ENCODE results near the gene CCDC149. TPM values are rescaled to one million over a fixed set of nuclear protein-coding genes. Genes with fewer than 3 reads are reported as not detected.

The CCDC149 gene
- total RNA-seq, 2 experiments from 2014 or later = 0.25 to 0.69 TPM

DNA sequence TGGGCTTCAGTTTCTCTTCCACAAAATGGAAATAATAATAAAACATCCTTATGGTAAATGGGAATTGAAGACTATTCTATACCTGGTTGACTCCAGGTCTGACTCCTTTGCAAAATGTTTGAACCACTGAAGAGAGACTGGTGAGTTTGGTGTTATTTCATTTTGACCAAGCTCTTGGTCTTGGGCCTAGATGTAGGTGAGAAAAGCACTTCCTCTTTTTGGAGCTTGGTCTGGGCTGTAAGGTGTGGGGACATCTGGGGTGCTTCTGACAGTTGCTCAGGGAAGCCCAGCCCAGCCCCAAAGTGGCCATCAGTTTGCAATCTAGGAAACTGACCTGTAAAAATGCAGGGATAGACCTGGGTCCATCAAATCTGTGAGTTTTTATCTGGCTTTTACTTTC is 144.2 kb downstream of the CCDC149 start:
- no peak for DNase-seq
- CTCF ChIA-PET = interaction anchor here (0.6 kb wide), 1 partner anchor 25 kb away, joined by 4 read pairs; no protein-coding TSS in a partner anchor
- H3K27me3 ChIP-seq (ENCODE audit: control insufficient read depth in 1 of 2, insufficient read depth in 2 of 2, low read length in 2 of 2) = no peaks in the 10 kb centered on the region
- Mint-ChIP-seq H3K4me3 (no peak overlapping the region), H3K4me1 (ENCODE audit: low read depth) (no peaks in the 10 kb centered on the region), H3K27ac (no peak overlapping the region), H3K9me3 (no peaks in the 10 kb centered on the region), H3K36me3 (ENCODE audit: low read depth) (no peaks in the 10 kb centered on the region), H3K27me3 (peaks cover 6% of the 10 kb centered on the region)
- POLR2A ChIA-PET = no interaction called here
- no peaks in the 10 kb centered on the region for H3K4me1 ChIP-seq (ENCODE audit: insufficient read depth, low read length)
- H3K4me3 ChIP-seq (ENCODE audit: low read length) = no peak overlapping the region
- no peak for ATAC-seq (ENCODE audit: poor library complexity)
- no peak overlapping the region for H3K27ac ChIP-seq (ENCODE audit: low read depth in 1 of 2, low read length in 2 of 2)
- intact Hi-C loops (cut with DNase I, micrococcal nuclease) = no loop called here
- peaks cover 0 to 5% of the 10 kb centered on the region in 2 experiments for H3K9me3 ChIP-seq (ENCODE audit: control insufficient read depth in 1 of 2, insufficient read depth in 1 of 2, low read length in 2 of 2)
- no peak for TF ChIP-seq CTCF (IDR thresholded peaks at IDR 0.05)
- no peaks in the 10 kb centered on the region for H3K36me3 ChIP-seq (ENCODE audit: insufficient read depth, low read length)

DNA sequence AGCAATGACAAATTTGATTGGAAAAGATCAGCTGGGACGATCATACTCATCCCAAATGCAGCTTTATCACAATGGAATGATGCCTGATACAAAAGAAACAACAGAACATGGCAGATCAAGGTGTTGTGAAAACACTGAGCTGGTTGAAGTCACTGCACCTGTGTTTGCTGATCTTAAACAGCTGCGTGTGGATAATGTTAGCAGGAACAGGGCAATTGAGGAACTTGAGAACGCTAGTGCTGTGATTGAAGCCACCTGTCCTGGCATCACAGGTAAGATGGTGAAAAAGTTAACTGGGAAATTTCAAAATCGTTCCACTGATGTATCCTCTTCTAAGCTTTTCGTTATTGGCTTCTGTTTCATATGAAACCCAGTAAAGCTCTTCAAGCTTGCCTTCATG is 144.8 kb downstream of the CCDC149 start:
- Mint-ChIP-seq H3K9me3 (no peaks in the 10 kb centered on the region), H3K4me1 (ENCODE audit: low read depth) (no peaks in the 10 kb centered on the region), H3K27ac (no peak overlapping the region), H3K36me3 (ENCODE audit: low read depth) (no peaks in the 10 kb centered on the region), H3K27me3 (peaks cover 6% of the 10 kb centered on the region), H3K4me3 (no peak overlapping the region)
- no peaks in the 10 kb centered on the region for H3K36me3 ChIP-seq (ENCODE audit: insufficient read depth, low read length)
- no peak overlapping the region for H3K4me3 ChIP-seq (ENCODE audit: low read length)
- ChIA-PET CTCF (interaction anchor here (0.6 kb wide), 1 partner anchor 24 kb away, joined by 4 read pairs; no protein-coding TSS in a partner anchor), POLR2A (no interaction called here)
- peaks cover 0 to 5% of the 10 kb centered on the region in 2 experiments for H3K9me3 ChIP-seq (ENCODE audit: control insufficient read depth in 1 of 2, insufficient read depth in 1 of 2, low read length in 2 of 2)
- H3K27ac ChIP-seq (ENCODE audit: low read depth in 1 of 2, low read length in 2 of 2) = no peak overlapping the region
- ATAC-seq (ENCODE audit: poor library complexity) = no peak
- no peaks in the 10 kb centered on the region for H3K4me1 ChIP-seq (ENCODE audit: insufficient read depth, low read length)
- intact Hi-C loops (cut with DNase I, micrococcal nuclease) = no loop called here
- TF ChIP-seq CTCF (IDR thresholded peaks at IDR 0.05) = no peak
- H3K27me3 ChIP-seq (ENCODE audit: control insufficient read depth in 1 of 2, insufficient read depth in 2 of 2, low read length in 2 of 2) = no peaks in the 10 kb centered on the region
- DNase-seq = no peak

- peaks cover 10% of the 10 kb centered on the region for H3K27me3 Mint-ChIP-seq
- H3K4me3 Mint-ChIP-seq = no peak overlapping the region
- ATAC-seq (ENCODE audit: poor library complexity) (no peak), DNase-seq (no peak)
- Histone ChIP-seq H3K27me3 (ENCODE audit: control insufficient read depth in 1 of 2, insufficient read depth in 2 of 2, low read length in 2 of 2) (no peaks in the 10 kb centered on the region), H3K4me3 (ENCODE audit: low read length) (no peak overlapping the region), H3K27ac (ENCODE audit: low read depth in 1 of 2, low read length in 2 of 2) (no peak overlapping the region), H3K4me1 (ENCODE audit: insufficient read depth, low read length) (no peaks in the 10 kb centered on the region), H3K9me3 (ENCODE audit: control insufficient read depth in 1 of 2, insufficient read depth in 1 of 2, low read length in 2 of 2) (no peaks in the 10 kb centered on the region), H3K36me3 (ENCODE audit: insufficient read depth, low read length) (no peaks in the 10 kb centered on the region)
- TF ChIP-seq CTCF (IDR thresholded peaks at IDR 0.05) = no peak
- no peaks in the 10 kb centered on the region for H3K36me3 Mint-ChIP-seq (ENCODE audit: low read depth)
- H3K9me3 Mint-ChIP-seq = no peaks in the 10 kb centered on the region
- ChIA-PET POLR2A (no interaction called here), CTCF (no interaction called here)
- no peak overlapping the region for H3K27ac Mint-ChIP-seq
- no peaks in the 10 kb centered on the region for H3K4me1 Mint-ChIP-seq (ENCODE audit: low read depth)
- intact Hi-C loops (cut with DNase I, micrococcal nuclease) = no loop called here
Observed at GRCh38 chr4:24765376-24765988, 147.4 kb downstream of the CCDC149 start.

Measured in CD4-positive, alpha-beta T cell (primary cell).